Panc1 (cell line): ENCODE data around the gene KRT83. TPM values are rescaled to one million over a fixed set of nuclear protein-coding genes. Genes with fewer than 3 reads are reported as not detected.

Experiments
- ATAC-seq: fragments of 200-7000 bp; cut with Tn5 transposase; 2 replicates; pipeline ENCODE4 v1.9.1; 2020; ENCODE audit warnings: mild to moderate bottlenecking, moderate library complexity
- BruUV-seq: library from RNA; stranded (reverse); fragments of 400-500 nt; replicated peaks from 2 replicates; lab custom pipeline; 2021; lab: Mats Ljungman, UMichigan
- CTCF ChIA-PET: fragments of 300-600 bp; sonication (Branson Sonifier 250); formaldehyde crosslinking; loops from one replicate; lab custom pipeline; 2022; ENCODE audit warnings: antibody characterized with exemption; lab: Charles Lee
- POLR2A ChIA-PET: fragments of 300-600 bp; sonication (Branson Sonifier 250); formaldehyde crosslinking; loops from one replicate; lab custom pipeline; 2022; ENCODE audit warnings: antibody characterized with exemption; lab: Charles Lee
- DNase-seq: peaks from one replicate; pipeline ENCODE4 v3.0.0-alpha.2; 2010; ENCODE audit warnings: low read depth, low spot score
- H3K27ac ChIP-seq: 2 replicates; pipeline ENCODE4 v1.5.1; 2011; ENCODE audit warnings: mild to moderate bottlenecking, low read length, inconsistent platforms
- H3K27me3 ChIP-seq: fragments of 200-500 bp; sonication (Bioruptor generic); 2 replicates; pipeline ENCODE4 v1.6.0; 2014; ENCODE audit warnings: low read length, inconsistent platforms; ENCODE audit not compliant: control insufficient read depth, insufficient read depth
- H3K36me3 ChIP-seq: fragments of 200-500 bp; sonication (Bioruptor generic); 2 replicates; pipeline ENCODE4 v1.5.1; 2014; ENCODE audit warnings: inconsistent platforms, mild to moderate bottlenecking, low read length, moderate library complexity; ENCODE audit not compliant: control insufficient read depth, insufficient read depth
- H3K4me1 ChIP-seq: 2 replicates; pipeline ENCODE4 v1.5.1; 2011; ENCODE audit warnings: inconsistent platforms, mild to moderate bottlenecking, low read length, moderate library complexity; ENCODE audit not compliant: control insufficient read depth, insufficient read depth
- H3K4me3 ChIP-seq, 2 experiments: 2 replicates each; pipeline ENCODE4 v1.5.1; 2011 to 2012; ENCODE audit warnings: low read depth in 2 of 2, low read length in 2 of 2, mild to moderate bottlenecking in 2 of 2, inconsistent platforms in 1 of 2, moderate library complexity in 1 of 2
- H3K9me3 ChIP-seq: fragments of 200-500 bp; sonication (Bioruptor generic); 2 replicates; pipeline ENCODE4 v1.5.1; 2014; ENCODE audit warnings: low read depth, mild to moderate bottlenecking, inconsistent platforms, low read length, moderate library complexity; ENCODE audit not compliant: control insufficient read depth, insufficient read depth
- CTCF ChIP-seq: fragments of 450-650 bp; IDR thresholded peaks from 2 replicates; pipeline ENCODE4 v1.5.1; 2017; ENCODE audit warnings: mild to moderate bottlenecking
- POLR2AphosphoS5 ChIP-seq: IDR thresholded peaks from 2 replicates; pipeline ENCODE4 v1.6.1; 2012; ENCODE audit warnings: mild to moderate bottlenecking, low read depth, low read length, moderate library complexity
- SIN3A ChIP-seq: IDR thresholded peaks from 2 replicates; pipeline ENCODE4 v1.6.1; 2012; ENCODE audit warnings: low read depth, mild to moderate bottlenecking, low read length, moderate library complexity, borderline replicate concordance; ENCODE audit not compliant: insufficient read depth
- TCF7L2 ChIP-seq: IDR thresholded peaks from 2 replicates; pipeline ENCODE4 v1.6.1; 2011; ENCODE audit warnings: mild to moderate bottlenecking, low read depth, low read length, inconsistent platforms
- in situ Hi-C: cut with HindIII; loops from 2 replicates; pipeline ENCODE4 v1.10.0; 2016; ENCODE audit warnings: low sequenced_read_pairs, low pct_unique_long_range_greater_than_20kb
- intact Hi-C: fragments of 100-400 bp; cut with micrococcal nuclease; formaldehyde crosslinking; loops from one replicate; pipeline ENCODE4 v1.10.0; 2022; ENCODE audit not compliant: unreplicated experiment
- total RNA-seq: library from RNA; stranded (reverse); gene quantifications from one replicate; pipeline ENCODE4 v1.2.1, GENCODE V29; 2021; ENCODE audit not compliant: unreplicated experiment
- TF ChIP-seq, protein P1 (sequence below), 2 experiments: IDR thresholded peaks; 2 replicates each; pipeline ENCODE4 v1.6.1; 2011 to 2012; ENCODE audit warnings: low read depth in 2 of 2, control low read depth in 1 of 2, low read length in 1 of 2, mild to moderate bottlenecking in 1 of 2, moderate library complexity in 1 of 2; ENCODE audit not compliant: insufficient read depth in 1 of 2

The KRT83 gene
- total RNA-seq, 1 experiment from 2014 or later, result 0.28 TPM

DNA sequence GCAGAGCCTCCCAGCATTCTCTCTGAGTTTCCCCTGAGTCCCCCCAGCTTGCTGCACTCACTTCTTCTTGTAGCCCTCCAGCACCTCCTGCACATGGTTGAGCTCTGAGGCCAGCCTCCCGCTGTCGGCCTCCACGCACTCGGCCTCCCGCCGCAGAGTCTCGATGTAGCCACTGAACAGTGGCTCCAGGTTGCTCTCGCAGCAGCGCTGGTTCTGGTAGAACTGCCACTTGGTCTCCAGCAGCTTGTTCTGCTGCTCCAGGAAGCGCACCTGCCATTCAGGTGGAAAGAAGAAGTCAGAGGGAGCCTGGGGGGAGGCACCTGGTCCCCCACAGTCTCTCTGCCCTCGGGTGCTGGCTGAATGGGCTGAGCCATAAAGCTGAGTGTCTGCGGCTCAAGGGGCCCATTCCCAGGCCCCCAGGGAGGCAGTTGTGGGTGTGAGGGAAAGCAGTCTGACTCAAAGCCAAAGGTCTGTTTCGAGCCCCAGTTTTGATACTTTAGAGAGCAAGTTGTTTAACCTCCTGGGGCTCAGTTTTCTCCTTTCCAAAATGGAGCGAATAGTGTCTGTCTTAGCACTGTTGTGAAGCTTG, 43.8 kb upstream of the KRT83 start:
- POLR2A ChIA-PET, result no interaction called here

DNA sequence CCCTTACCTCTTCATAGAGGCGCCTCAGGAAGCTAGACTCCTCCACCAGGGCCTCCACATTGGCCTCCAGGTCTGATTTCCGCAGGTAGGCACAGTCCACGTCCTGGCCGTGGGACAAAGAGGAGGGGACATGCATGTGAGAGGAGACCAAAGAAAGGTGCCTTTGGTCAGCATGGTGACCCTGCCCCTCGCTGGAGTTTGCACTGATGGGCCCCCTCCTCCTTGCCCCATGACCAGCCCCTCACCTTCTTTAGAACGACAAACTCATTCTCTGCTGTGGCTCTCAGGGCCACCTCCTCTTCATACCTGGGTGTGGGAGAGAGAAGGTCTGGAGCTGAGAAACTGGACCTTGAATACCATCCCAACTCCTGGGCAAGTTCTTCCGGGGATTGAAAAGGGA, 42.9 kb upstream of the KRT83 start:
- no peak for ATAC-seq
- TF ChIP-seq CTCF (no peak), TCF7L2 (no peak), SIN3A (no peak), POLR2AphosphoS5 (no peak)
- TF ChIP-seq, protein P1, sequence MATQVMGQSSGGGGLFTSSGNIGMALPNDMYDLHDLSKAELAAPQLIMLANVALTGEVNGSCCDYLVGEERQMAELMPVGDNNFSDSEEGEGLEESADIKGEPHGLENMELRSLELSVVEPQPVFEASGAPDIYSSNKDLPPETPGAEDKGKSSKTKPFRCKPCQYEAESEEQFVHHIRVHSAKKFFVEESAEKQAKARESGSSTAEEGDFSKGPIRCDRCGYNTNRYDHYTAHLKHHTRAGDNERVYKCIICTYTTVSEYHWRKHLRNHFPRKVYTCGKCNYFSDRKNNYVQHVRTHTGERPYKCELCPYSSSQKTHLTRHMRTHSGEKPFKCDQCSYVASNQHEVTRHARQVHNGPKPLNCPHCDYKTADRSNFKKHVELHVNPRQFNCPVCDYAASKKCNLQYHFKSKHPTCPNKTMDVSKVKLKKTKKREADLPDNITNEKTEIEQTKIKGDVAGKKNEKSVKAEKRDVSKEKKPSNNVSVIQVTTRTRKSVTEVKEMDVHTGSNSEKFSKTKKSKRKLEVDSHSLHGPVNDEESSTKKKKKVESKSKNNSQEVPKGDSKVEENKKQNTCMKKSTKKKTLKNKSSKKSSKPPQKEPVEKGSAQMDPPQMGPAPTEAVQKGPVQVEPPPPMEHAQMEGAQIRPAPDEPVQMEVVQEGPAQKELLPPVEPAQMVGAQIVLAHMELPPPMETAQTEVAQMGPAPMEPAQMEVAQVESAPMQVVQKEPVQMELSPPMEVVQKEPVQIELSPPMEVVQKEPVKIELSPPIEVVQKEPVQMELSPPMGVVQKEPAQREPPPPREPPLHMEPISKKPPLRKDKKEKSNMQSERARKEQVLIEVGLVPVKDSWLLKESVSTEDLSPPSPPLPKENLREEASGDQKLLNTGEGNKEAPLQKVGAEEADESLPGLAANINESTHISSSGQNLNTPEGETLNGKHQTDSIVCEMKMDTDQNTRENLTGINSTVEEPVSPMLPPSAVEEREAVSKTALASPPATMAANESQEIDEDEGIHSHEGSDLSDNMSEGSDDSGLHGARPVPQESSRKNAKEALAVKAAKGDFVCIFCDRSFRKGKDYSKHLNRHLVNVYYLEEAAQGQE (IDR thresholded peaks at IDR 0.05; ENCODE audit: insufficient read depth in 1 of 2, low read depth in 2 of 2, low read length in 1 of 2), result no peak
- in situ Hi-C loops, result no loop called here
- Histone ChIP-seq H3K4me1 (no peaks in the 10 kb centered on the region), H3K9me3 (no peaks in the 10 kb centered on the region), H3K27ac (no peak overlapping the region), H3K27me3 (no peaks in the 10 kb centered on the region), H3K36me3 (no peaks in the 10 kb centered on the region), H3K4me3 (no peak overlapping the region)
- BruUV-seq, result no TSS peak
- intact Hi-C loops, result no loop called here
- CTCF ChIA-PET, result interaction anchor here (0.6 kb wide), 1 partner anchor 35 kb away, joined by 3 read pairs; no protein-coding TSS in a partner anchor
- POLR2A ChIA-PET, result no interaction called here
- no peak for DNase-seq

More for the DNA sequence above, 43.8 kb upstream of the KRT83 start:
- in situ Hi-C loops (no loop called here), intact Hi-C loops (no loop called here)
- no peaks in the 10 kb centered on the region for H3K36me3 ChIP-seq
- CTCF ChIA-PET, result no interaction called here
- no peaks in the 10 kb centered on the region for H3K27me3 ChIP-seq
- no TSS peak for BruUV-seq
- DNase-seq (no peak), ATAC-seq (no peak)
- no peak overlapping the region for H3K4me3 ChIP-seq
- no peaks in the 10 kb centered on the region for H3K4me1 ChIP-seq
- no peak overlapping the region for H3K27ac ChIP-seq
- no peaks in the 10 kb centered on the region for H3K9me3 ChIP-seq
- TF ChIP-seq SIN3A, result no peak
- TF ChIP-seq TCF7L2, result no peak
- no peak for TF ChIP-seq CTCF
- TF ChIP-seq, protein P1 (IDR thresholded peaks at IDR 0.05; ENCODE audit: insufficient read depth in 1 of 2, low read depth in 2 of 2, low read length in 1 of 2), result no peak
- TF ChIP-seq POLR2AphosphoS5, result no peak
